GM21825 (cell line): ENCODE measurements around the gene TMEM119.
"Not testable (repeated sequence)": the region's sequence is repeated elsewhere in the genome, so short reads cannot be mapped to it uniquely, and the experiment has no call there.

Experiments used
- ATAC-seq: cut with Tn5 transposase; IDR thresholded peaks from one replicate; pipeline ENCODE4 v1.9.1; 2021; ENCODE audit warnings: mild to moderate bottlenecking, moderate library complexity; ENCODE audit not compliant: unreplicated experiment

Gene TMEM119

DNA sequence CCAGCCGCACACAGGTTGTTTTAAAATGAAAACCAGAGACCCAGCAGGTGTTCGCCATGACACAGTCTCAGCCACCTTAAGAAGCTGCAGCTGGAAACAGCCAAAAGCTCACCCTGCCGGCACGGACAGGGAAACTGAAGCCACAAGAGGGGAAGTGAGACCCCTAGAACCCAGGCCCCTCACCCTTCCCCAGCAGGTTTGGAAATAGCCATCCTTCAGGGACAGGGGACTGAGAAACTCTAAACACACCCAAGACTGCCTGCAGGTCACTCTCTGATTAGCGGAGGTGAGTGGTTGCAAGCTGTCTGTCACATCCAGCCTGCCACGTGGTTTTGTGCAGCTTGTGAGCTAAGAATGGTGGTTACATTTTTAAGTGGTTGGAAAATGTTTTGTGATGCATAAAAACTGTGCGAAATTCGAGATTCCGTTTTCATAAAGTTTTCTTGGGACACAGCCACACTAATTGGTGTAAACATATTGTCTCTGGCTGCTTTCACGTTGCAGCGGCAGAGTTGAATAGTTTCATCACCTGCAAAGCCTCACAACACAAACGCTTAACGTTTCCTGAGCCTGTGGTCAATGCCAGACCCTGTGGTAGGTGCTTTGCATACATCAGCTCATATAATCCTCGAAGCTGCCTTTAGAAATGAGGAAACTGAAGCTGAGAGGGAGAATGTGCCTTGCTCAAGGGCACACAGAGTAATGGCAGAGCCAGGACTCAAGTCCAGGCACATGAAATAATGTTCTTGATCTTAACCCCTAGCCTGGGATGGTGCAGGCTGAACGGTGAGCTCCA lies 37.5 kb upstream of the TMEM119 start:
- ATAC-seq: peak; percentile 50

DNA sequence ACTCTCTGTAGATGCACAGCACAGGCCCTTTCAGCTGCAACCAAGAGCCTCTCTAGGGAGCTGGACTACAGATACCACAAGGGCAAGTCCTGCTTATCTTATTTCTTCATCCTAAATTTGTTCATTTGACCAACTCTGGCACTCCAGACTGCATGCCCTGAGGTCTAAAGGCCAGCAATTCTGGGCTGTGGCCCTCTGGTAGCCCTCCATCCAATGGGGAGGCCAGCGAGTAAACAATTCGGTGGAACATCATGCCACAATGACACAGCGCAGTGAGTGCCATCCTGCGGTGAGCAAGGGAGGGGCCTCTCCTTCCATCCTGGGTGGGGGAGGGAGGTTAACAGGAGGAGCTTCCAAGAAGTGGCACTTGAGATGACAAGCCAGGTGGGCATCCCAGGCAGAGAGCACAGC lies 36.5 kb upstream of the TMEM119 start:
- no peak for ATAC-seq

DNA sequence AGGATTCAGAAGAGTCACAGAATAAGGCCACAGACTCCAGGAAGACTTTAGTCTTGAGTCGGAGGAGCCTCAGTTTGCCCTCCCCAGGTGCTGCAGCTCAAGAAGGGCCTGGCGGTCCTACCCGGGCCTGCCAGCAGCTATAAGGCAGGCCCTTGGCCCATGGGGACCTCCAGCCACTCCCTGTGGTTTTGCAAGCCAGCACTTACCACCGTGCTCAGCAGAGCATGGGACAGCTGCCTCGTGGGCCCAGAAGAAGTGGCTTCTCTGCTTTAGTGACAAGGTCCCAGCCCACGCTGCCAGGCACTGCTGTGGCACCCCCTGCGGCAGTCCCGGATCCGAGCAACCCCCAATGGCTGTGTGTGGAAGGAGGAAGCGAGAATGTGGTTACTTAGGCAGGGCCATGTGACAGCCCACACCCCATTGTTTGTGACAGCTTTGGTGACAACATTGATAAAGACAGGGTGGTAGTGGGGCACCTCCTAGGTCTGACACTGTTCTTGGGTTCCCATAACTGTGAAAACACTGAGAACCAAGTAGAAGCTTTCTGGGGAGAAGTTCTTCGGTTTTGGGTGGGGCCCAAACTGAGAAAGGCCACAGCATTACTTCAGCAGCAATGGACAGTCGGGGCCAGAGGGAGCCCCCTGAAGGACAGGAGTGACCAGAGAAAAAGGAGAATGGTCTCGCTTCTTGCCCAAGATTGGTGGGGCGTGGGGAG lies 35.8 kb upstream of the TMEM119 start, which contains the start of gene SELPLG:
Gene SELPLG (minus strand): TSS at position 361 of the 715 bp plus-strand sequence. CDS start 9,587 bp downstream, outside the sequence.
- peak; percentile 61 for ATAC-seq

DNA sequence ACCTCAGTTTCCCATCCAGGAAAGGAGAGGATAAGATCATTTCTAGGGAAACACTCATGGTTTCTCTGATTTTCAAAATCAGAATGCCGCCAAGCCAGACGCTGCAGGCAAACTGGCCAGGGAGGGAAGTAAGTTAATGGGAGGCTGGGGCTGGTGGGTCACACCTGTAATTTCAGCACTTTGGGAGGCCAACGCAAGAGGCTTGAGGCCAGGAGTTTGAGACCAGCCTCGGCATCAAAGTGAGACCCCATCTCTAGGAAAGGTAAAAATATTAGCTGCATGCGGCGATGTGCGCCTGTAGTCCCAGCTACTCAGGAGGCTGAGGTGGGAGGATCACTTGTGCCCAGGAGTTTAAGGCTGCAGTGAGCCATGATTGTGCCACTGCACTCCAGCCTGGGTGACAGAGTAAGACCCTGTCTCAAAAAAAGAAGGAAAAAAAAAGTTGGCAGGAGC lies 35.2 kb upstream of the TMEM119 start:
- ATAC-seq: no peak

DNA sequence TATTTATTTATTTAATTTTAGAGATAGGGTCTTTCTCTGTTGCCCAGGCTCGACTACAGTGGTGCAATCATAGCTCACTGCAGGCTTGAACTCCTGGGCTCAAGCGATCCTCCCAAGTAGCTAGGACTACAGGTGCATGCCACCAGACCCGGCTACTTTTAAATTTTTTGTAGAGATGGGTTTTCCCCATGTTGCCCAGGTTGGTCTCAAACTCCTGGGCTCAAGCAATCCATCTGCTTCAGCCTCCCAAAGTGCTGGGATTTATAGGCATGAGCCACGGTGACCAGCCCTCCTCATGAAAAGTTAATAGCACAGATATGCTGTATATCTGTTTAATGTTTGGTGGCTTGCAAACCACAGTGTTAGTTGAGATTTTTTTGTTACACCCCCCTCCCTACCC lies 33.4 kb upstream of the TMEM119 start:
- not testable (repeated sequence) for ATAC-seq

DNA sequence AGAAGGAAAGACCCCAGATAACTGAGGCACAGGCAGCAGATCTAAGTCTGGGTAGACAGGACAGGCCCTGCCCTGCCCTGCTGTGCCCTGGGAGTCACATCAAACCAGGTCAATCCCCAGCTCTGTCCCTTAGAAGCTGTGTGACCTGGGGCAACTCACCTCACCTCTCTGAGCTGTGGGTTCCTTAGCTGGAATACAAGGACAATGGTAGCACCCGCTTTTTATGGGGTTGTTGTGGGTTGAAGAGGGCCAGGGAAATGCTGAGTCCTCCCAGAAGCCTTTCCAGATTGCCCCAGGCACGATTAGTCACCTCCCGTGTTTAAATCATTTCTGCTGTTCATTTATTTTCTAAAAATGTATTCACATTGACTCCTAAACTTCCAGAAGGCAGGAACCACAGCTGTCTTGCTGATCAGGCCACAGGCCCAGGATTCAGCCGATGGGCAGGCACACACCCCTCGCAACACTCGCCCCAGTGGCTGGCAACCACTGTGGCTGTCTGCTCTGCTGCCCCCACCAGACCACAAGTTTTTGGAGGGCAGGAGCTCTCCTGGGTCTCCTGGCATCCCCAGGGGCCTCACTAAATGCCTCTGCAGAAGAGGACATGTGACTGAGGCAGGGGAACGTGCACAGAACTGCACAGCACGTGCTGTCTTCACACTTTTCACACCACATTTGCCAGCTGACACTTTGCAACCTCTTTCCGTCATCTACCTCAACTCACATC lies 32.8 kb upstream of the TMEM119 start:
- no peak for ATAC-seq

DNA sequence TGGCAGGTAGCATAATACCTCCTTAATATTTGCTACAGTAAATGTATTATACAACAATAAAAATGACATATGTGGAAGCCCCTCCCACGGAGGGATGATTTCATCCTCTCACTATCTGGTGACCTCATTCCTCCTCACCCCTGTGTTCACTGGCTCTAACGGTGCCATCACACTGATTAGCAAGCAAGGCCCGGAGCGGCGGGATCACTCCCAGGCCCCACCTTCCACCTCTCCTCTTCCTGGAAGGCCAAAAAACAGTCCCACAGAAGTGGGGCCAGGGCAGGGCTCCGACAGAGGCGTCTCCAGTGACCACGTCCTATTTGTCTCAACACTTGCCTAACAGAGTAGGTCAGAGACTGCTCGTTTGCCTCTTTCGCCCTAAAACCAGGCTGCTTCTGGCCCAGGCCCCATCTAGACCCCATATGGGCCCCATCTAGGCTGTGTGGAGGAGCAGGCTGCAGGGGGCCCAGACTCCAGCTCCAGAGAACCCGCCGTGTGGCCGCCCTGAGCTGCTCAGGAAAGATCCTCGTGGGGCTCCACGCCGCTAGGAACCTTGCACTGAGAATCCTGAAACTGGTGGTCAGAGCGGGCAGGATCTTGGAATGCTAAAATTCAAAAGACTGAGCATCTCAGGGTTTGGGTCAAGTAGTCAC lies 32.1 kb upstream of the TMEM119 start:
- ATAC-seq: no peak

DNA sequence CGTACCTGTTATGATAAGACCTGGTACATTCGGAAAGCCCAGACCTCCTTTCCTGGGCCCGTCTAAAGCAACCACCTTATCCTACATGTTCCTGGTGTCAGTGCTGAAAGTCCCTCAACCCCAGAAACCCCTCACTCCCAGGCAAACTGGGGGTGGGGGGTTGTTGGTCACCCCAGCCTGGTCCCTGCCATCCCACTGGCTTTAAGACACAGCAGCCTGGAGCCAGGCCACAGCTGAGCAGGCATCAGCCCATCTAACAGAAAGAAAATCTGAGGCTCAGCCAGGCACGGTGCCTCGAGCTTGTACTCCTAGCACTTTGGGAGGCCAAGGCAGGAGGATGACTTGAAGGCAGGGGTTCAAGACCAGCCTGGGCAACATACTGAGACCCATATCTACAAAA lies 31.3 kb upstream of the TMEM119 start:
- no peak for ATAC-seq

DNA sequence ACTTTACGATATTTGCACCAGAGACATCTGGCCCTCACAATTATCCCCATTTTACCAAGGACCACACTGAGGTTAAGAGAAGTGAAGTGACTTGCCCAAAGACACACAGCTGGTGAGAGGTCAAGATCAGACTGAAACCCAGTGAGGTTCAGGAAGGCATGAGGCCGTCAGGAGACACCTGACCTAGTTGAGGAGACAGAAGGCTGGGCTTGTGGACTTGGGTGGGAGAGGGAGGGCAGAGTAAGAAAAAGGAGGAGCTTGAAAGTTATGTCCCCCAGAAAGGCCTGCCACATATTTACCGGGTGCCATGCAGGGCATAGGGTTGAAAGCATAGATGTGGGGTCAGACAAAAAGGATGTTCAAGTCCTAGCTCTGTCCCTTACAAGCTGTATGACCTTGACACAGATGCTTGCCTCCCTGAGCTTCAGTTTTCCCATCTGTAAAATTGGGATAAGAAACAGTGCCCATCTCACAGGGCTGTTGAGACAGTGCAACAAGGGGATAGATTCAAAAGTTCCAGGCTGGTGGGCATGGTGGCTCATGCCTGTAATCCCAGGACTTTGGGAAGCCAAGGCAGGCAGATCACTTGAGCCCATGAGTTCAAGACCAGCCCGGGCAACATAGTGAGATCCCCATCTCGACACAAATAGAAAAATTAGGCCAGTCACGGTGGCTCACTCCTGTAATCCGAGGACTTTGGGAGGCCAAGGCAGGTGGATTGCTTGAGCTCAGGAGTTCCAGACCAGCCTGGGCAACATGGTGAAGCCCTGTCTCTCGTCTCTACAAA lies 29.4 kb upstream of the TMEM119 start:
- ATAC-seq: no peak

DNA sequence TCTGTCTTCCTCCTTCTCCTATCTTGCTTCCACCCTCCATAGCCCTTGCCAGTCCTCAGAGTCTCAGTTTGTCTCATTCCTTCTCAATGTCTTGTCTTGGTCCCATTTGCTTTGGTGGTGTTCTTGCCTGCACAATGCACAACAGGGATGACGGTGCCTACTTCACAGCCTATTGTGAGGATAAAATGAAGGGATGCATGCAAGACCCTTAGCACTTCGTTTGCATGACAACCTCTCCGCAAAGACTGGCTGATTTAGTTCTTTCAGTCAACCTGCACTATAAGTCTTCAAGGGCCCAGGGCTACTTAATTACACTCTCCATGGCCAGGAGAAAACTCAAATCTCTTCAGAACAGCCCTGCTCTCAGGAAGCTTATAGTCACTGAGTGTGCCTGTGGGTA lies 27.3 kb upstream of the TMEM119 start:
- ATAC-seq: no peak

DNA sequence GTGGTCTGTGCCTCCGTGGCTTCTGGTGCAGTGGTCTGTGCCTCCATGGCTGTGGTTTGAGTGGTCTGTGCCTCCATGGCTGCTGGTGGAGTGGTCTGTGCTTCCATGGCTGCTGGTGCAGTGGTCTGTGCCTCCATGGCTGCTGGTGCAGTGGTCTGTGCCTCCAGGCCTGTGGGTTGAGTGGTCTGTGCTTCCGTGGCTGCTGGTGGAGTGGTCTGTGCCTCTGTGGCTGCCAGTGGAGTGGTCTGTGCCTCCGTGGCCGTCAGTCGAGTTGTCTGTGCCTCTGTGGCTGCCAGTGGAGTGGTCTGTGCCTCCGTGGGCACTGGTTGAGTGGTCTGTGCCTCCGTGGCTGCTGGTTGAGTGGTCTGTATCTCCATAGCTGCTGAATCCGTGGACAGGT lies 25.7 kb upstream of the TMEM119 start:
- no peak for ATAC-seq

DNA sequence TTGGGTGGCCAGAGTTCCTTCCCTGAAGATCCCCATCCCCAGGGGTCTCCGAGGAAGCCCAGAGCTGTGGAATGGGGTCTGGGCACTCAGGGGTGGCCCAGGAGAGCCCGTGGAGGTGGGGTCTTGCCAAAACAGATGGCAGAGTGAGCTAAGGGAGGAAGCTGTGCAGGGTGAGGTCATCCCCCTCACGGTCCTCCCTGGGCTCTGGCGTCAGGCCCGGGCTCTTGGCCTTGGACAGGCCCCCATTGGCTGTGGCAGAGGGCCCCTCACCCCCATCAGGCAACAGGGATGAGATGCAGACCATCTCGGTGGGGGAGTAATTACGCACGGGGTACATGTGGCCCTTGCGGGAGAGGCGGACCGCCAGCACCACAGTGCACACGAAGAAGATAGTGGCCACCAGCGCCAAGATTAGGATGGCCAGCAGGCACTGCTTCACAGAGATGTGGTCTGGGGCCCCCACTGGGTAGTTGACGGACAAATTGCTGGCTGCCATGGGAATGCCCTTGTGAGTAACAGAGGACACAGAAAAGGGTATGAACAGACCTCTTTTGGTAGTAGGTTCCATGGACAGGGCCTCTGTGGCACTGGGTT lies 25.1 kb upstream of the TMEM119 start:
- ATAC-seq: no peak

DNA sequence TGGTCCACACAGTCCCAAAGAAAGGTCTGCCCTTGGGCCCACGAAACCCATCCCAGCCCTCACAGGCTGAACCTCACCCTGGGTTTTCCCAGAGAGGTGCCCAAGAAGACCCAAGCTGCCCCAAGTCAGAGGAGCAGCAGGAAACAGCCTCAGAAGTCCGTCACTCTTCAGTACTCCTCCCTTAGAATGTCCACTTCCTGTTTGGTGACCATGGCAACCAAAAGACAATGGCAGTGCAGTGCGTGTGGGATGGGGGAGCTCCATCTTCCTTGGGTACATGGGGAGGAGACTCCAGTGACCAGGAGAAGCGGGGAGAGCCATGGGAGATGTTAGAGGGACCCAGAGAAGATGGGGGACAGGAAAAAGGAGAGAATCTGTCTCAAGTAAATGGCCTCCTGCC lies 24.5 kb upstream of the TMEM119 start:
- no peak for ATAC-seq

DNA sequence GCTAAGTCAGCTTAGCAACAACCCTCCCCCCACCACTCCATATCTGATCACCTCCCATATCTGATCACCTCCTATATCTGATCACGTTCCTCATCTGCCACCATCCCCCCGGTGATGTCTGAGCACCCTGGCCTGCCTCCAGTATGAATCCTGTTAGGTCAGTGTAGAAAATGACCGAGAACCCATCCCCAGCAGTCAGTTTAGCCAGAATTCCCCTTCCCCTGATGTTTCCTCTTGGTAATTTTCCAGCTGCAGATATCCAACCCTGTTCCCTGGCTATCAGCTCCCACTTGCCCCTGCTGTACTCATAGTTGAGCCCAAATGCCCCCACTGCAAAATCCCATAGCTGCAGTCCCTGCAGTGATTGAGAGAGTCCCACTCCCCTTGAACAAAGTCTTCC lies 23.3 kb upstream of the TMEM119 start:
- no peak for ATAC-seq

DNA sequence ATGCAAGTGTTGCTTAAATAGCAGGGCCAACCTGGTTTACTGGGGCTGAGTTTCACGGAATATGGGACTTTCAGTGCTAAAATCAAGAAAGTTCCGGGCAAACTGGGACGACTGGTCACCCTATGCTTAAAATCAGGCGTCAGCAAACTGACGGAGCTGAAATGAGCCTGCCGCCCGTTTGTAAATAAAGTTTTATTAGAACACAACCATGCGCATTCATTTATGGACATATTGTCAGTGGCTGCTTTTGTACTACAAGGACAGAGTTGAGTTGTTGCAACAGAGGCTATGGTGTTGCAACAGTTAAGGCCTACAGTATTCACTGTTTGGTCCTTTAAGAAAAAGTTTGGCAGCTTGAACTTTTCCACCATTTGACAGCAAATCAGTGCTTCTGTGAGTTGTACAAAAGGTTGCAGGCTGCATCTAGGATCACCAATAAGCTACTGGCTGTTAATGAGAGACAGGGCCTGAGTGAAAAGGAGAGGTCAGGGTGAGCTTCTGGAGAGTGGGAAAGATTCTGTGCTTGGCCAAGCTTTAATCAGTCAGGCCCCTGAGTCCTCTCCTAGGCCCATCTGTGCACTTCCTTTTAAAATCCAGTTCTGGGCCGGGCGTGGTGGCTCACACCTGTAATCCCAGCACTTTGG lies 22.5 kb upstream of the TMEM119 start:
- ATAC-seq: no peak

DNA sequence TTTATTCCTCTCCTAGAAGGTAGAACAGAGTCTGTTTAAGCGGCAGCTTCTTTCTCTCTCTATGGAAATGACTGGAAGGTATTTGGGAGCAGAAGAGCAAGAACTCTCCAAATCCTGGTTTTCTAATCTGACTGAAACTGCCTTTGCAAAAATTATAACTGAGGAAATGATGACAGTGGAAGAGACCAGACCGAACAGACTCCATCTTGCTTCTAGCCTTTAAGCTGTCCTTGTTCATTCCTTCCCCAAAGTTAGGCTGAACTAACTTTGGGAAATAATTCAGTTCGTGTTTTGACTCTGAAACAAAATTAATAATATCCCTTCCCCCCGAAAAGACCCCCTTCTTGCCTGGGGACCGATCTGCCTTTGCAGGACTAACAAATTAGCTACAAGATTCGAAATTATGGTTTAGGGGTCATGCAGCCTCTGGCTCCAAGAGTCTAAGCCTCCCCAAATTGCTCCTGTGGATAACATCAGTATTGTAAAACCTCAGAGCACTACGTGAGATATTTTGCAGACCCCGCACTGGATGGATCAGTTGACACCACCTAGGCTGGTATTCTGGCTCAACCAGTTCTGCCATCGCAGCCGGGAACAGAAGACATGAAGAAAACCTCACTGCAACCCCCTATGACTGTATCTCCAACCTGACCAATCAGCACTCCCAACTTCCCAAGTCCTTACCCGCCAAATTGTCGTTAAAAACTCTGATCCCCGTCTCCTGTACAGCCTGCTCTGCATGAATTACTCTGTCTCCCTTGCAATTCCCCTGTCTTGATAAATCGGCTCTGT lies 21.7 kb upstream of the TMEM119 start:
- no peak for ATAC-seq

DNA sequence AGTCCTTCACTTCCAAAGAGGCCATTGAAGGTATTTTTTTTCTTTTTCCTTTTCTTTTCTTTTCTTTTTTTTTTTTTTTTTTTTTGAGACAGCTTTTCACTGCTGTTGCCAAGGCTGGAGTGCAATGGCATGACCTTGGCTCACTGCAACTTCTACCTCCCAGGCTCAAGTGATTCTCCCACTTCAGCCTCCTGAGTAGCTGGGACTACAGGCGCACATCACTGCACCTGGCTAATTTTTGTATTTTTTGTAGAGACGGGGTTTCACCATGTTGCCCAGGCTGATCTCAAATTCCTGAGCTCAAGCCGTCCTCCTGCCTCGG lies 21.0 kb upstream of the TMEM119 start:
- not testable (repeated sequence) for ATAC-seq

DNA sequence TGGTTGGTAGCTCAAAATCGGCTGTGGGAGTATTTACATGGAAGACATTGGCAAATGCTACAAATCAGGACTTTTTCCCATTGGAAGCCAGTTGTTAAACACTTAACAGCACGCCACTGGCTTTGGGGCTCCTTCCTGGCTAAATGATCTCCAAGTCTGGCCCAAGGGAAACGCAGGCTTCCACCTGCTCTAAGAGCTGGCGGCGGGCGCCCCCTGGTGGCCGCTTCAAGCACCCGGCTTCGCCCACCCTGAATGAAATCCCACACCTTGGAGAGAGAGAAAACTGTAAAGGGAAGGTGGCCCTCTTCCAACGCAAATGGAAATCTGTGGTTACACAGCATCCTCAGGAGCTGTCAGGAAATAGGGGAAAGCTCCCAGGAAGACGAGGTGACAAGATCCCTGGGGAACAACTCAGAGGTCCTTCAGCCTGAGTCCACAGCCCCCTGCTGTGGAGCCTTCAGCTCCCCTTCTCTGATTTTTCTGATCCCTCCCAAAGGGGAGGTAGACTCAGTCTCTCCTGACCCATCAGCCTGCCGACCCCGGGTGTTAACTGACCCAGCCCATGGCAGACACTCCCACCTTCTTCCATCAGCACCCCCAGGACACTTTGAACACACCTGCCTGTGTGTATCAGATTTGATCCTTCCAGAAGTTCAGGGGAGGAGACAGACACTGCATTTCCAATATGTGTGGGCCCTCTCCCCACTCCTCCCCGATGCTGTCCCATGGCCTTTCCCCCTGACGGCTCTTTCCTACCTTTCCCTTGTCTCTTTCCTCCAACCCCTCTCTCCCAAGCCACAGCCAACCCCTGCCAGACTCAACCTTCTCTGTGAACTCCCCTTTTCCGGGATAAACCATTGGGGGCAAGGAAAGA lies 20.4 kb upstream of the TMEM119 start:
- ATAC-seq: peak; percentile 48
